ENCODE results near the gene TRAF3IP3. TPM values are rescaled to one million over a fixed set of nuclear protein-coding genes. Genes with fewer than 3 reads are reported as not detected.

TRAF3IP3 gene
- total RNA-seq, 4 donors from 2014 or later = 1.6 to 3.1 (median 2.0) TPM; not detected in 1

DNA sequence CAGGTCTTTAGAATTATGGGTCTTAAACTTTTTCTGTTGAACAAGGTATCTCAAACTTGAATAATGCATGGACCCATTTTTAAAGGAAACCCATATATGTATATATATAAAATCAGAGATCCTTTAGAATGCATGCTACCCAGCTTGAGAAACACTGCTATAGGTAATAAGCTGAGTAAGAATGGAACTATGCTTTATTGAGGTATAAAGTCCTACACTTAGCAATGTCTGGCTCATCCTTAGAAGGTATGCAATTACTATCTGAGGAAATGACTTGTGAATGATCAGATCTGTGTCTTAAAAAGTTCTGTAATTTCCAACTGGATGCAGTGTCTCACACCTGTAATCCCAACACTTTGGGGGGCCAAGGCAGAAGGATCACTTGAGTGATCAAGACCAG lies 11.2 kb downstream of the TRAF3IP3 start:
- TF ChIP-seq EP300 (IDR thresholded peaks at IDR 0.05) = no peak
- no peak for TF ChIP-seq POLR2A (IDR thresholded peaks at IDR 0.05)
- no peak overlapping the region for H3K4me3 ChIP-seq
- no peaks in the 10 kb centered on the region for H3K27me3 ChIP-seq
- no peak for DNase-seq (ENCODE audit: low spot score in 2 of 2)
- peaks cover 18% of the 10 kb centered on the region for H3K4me1 ChIP-seq
- no peaks in the 10 kb centered on the region for H3K9me3 ChIP-seq
- no peak overlapping the region for H3K27ac ChIP-seq
- H3K36me3 ChIP-seq = no peaks in the 10 kb centered on the region

- Histone ChIP-seq H3K27ac (no peak overlapping the region), H3K4me3 (no peak overlapping the region), H3K9me3 (no peaks in the 10 kb centered on the region), H3K27me3 (no peaks in the 10 kb centered on the region), H3K4me1 (peaks cover 18% of the 10 kb centered on the region), H3K36me3 (no peaks in the 10 kb centered on the region)
- no peak for DNase-seq (ENCODE audit: low spot score in 2 of 2)
- TF ChIP-seq POLR2A (IDR thresholded peaks at IDR 0.05) (no peak), EP300 (IDR thresholded peaks at IDR 0.05) (no peak), POLR2AphosphoS5 (IDR thresholded peaks at IDR 0.05) (no peak)
- TF ChIP-seq, protein P1, sequence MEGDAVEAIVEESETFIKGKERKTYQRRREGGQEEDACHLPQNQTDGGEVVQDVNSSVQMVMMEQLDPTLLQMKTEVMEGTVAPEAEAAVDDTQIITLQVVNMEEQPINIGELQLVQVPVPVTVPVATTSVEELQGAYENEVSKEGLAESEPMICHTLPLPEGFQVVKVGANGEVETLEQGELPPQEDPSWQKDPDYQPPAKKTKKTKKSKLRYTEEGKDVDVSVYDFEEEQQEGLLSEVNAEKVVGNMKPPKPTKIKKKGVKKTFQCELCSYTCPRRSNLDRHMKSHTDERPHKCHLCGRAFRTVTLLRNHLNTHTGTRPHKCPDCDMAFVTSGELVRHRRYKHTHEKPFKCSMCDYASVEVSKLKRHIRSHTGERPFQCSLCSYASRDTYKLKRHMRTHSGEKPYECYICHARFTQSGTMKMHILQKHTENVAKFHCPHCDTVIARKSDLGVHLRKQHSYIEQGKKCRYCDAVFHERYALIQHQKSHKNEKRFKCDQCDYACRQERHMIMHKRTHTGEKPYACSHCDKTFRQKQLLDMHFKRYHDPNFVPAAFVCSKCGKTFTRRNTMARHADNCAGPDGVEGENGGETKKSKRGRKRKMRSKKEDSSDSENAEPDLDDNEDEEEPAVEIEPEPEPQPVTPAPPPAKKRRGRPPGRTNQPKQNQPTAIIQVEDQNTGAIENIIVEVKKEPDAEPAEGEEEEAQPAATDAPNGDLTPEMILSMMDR (IDR thresholded peaks at IDR 0.05) = no peak
Measured at GRCh38 chr1:209767706-209768105, 11.9 kb downstream of the TRAF3IP3 start.

DNA sequence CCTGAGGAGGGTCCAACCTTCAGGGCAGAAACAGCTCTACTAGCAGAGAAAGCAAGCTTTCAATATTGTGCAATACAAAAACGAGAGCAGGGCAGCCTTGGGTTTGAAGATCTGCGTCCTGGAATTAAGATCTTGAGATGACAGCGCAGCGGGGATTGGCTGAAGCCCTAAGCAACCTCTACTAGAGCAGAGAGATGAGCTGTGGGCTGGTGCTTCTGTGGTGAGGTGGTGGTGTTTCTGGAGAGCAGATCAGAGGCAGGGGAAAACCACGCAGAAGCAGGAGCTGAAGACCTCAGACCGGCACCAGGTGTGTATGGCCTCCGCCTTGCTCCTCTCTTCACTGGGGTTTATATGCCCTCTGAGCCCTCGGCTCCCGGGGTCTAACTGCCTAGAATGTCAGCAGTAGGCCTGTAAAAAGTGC lies 12.5 kb downstream of the TRAF3IP3 start:
- peaks cover 18% of the 10 kb centered on the region for H3K4me1 ChIP-seq

DNA sequence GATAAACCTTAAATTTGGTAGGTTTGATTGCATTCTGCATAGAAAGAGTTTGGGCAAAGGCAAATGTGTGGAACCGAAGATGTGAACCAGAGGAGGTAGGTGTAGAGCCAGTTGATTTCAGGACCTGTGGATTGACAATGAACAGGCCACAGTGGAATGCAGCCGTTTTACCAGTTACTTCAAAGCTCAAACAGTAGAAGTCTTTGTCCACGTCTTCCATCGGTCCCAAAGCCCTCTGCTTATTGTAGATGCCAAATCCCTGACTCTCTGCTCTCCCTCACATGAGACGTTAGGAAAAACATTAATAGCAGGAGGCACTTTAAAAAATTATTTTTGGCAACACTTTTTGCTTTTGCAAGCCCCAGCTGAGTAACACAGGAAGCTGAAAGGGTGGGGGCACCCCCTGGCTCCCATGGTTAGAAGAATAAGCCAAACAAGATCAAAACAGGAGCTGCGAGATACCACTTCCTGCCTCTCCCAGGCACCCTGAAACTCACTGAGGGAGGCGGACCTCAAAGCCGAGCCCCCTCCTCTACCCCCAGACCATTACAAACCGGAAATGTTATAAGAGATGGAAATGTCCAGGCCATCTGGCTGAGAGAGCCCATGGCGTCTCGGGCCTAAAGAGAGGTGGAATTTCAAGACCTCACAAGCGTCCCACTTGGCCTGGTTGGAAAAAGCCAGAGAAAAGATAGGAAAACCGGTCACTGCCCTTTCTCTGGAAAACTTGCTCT lies 13.5 kb downstream of the TRAF3IP3 start:
- Histone ChIP-seq H3K4me3 (peak overlapping the region; percentile 21), H3K27ac (peak overlapping the region; percentile 57), H3K9me3 (no peaks in the 10 kb centered on the region), H3K4me1 (peaks cover 18% of the 10 kb centered on the region), H3K36me3 (no peaks in the 10 kb centered on the region), H3K27me3 (no peaks in the 10 kb centered on the region)
- 13% methylated on average over 13 of the region's 13 CpGs for WGBS
- DNase-seq (ENCODE audit: low spot score in 2 of 2) = no peak
- TF ChIP-seq EP300 (IDR thresholded peaks at IDR 0.05) (no peak), POLR2A (IDR thresholded peaks at IDR 0.05) (no peak), POLR2AphosphoS5 (IDR thresholded peaks at IDR 0.05) (no peak)
- TF ChIP-seq, protein P1 (IDR thresholded peaks at IDR 0.05) = no peak

More for the DNA sequence above, 12.5 kb downstream of the TRAF3IP3 start:
- Histone ChIP-seq H3K27me3 (no peaks in the 10 kb centered on the region), H3K27ac (no peak overlapping the region), H3K4me3 (peak overlapping the region; percentile 21), H3K36me3 (no peaks in the 10 kb centered on the region), H3K9me3 (no peaks in the 10 kb centered on the region)
- 85% methylated on average over 9 of the region's 9 CpGs for WGBS
- no peak for DNase-seq (ENCODE audit: low spot score in 2 of 2)
- TF ChIP-seq POLR2AphosphoS5 (IDR thresholded peaks at IDR 0.05) (no peak), EP300 (IDR thresholded peaks at IDR 0.05) (no peak), POLR2A (IDR thresholded peaks at IDR 0.05) (no peak)
- TF ChIP-seq, protein P1 (IDR thresholded peaks at IDR 0.05) = no peak

DNA sequence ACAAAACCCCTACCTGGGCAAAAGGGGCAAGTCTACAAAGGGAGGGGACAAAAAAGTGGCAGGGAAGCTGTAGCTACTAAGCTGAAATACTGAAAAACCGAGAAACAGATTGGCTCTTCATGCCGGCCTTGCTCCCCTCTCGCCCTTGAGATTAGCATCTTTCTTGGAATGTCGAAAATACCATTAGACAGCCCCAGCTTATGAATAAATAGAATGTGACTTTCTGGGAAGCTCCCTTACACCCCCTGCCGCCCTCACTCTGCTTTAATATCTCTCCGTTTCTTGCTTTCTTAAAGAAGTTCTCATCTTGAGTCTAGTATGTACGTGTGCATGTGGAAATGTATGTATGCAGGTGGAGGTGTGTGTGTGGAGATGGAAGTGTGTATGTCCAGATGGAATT lies 14.1 kb downstream of the TRAF3IP3 start:
- Histone ChIP-seq H3K36me3 (no peaks in the 10 kb centered on the region), H3K27ac (peak overlapping the region; percentile 57), H3K4me3 (peak overlapping the region; percentile 21), H3K27me3 (no peaks in the 10 kb centered on the region), H3K9me3 (no peaks in the 10 kb centered on the region), H3K4me1 (peaks cover 18% of the 10 kb centered on the region)
- no peak for TF ChIP-seq POLR2A (IDR thresholded peaks at IDR 0.05)
- TF ChIP-seq, protein P1 (IDR thresholded peaks at IDR 0.05) = no peak
- no peak for TF ChIP-seq EP300 (IDR thresholded peaks at IDR 0.05)
- no peak for TF ChIP-seq POLR2AphosphoS5 (IDR thresholded peaks at IDR 0.05)
- no peak for DNase-seq (ENCODE audit: low spot score in 2 of 2)
- 56% methylated on average over 7 of the region's 7 CpGs for WGBS
